Testis (tissue), 2 donors: ENCODE measurements around the gene THBD.

Experiments
- CTCF ChIP-seq, 3 experiments: fragments of 450-650 bp in 2 of 3; fragments of 200-600 bp in 1 of 3; sonication (generic) in 1 of 3; IDR thresholded peaks; one replicate each; pipeline ENCODE4 v1.5.1; 2016 to 2019; ENCODE audit warnings: antibody characterized with exemption in 3 of 3, mild to moderate bottlenecking in 2 of 3, moderate library complexity in 1 of 3
- POLR2A ChIP-seq: fragments of 450-650 bp; IDR thresholded peaks from one replicate; pipeline ENCODE4 v1.6.1; 2017; ENCODE audit warnings: antibody characterized with exemption, mild to moderate bottlenecking, moderate library complexity

DNA sequence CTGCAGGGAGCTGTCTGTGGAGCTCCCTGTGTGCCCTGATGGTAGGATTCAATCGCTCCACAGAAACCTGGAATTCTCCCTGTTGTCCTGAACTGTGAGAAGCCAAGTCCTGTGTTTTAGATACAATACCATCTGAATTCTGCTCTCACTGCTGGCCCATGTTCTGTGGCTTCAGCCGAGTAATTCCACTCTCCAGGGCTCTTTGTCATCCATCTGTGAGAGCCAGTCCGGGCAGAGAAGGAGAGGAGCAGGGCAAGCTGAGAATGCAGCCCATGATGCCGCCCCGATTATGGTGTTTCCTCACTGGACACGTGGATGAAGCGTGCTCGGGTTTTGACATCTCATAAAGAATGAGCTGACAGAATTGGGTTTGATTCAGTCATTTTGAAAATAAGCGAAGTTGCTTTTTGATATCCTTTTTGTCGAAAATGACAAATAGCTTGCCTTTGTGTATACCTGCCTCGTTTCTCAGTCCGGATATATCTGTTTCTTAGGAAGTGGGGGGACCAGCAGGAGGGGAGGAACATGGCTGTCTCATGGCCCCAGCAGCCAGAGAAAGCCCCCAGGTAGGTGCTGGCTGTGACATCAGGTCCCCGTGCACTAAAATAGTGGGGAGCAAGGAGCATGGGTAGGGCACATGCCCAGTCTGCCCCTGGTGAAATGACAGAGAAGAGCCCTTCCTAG is 44.9 kb upstream of the THBD start:
- no peak for TF ChIP-seq POLR2A
- TF ChIP-seq CTCF (IDR thresholded peaks at IDR 0.05), result no peak
